Prostate gland (tissue), 2 donors: Measurements from ENCODE around the gene CA5A. TPM values are rescaled to one million over a fixed set of nuclear protein-coding genes. Genes with fewer than 3 reads are reported as not detected.
"Not testable (repeated sequence)": the region's sequence is repeated elsewhere in the genome, so short reads cannot be mapped to it uniquely, and the experiment has no call there.

Experiments used
- DNase-seq: peaks from one replicate; pipeline ENCODE4 v3.0.0-alpha.2; 2019; ENCODE audit warnings: low spot score
- H3K27ac ChIP-seq, 2 donors: fragments of 200-600 bp; sonication (generic); 2 replicates each; pipeline ENCODE4 v1.5.1; 2017 to 2019
- H3K27me3 ChIP-seq: fragments of 200-600 bp; sonication (generic); replicated peaks from 2 replicates; pipeline ENCODE4 v1.5.1; 2019; ENCODE audit not compliant: insufficient read depth
- H3K36me3 ChIP-seq, 2 donors: fragments of 200-600 bp; sonication (generic); 1 replicate in 1 of 2; 2 replicates in 1 of 2; pipeline versions ENCODE4 v1.5.1 to v1.8.1; 2017 to 2019
- H3K4me1 ChIP-seq: fragments of 200-600 bp; sonication (generic); replicated peaks from 2 replicates; pipeline ENCODE4 v1.5.1; 2019
- H3K4me3 ChIP-seq, 2 donors: fragments of 200-600 bp; sonication (generic); 2 replicates each; pipeline ENCODE4 v1.5.1; 2017 to 2019
- H3K9me3 ChIP-seq: fragments of 200-600 bp; sonication (generic); 2 replicates; pipeline ENCODE4 v1.5.1; 2017
- POLR2A ChIP-seq: fragments of 450-650 bp; IDR thresholded peaks from one replicate; pipeline ENCODE4 v1.6.1; 2016; ENCODE audit warnings: antibody characterized with exemption, mild to moderate bottlenecking
- POLR2AphosphoS5 ChIP-seq: sonication (generic); formaldehyde crosslinking; IDR thresholded peaks from one replicate; pipeline ENCODE4 v1.6.1; 2017; ENCODE audit warnings: antibody characterized with exemption
- WGBS: methylation state at CpG from one replicate; pipeline ENCODE4 v1.1.5; 2018; 5-methylcytosine and 5-hydroxymethylcytosine counted together
- intact Hi-C: fragments of 100-400 bp; cut with DNase I; formaldehyde crosslinking; loops from one replicate; pipeline ENCODE4 v1.14.2; 2022
- total RNA-seq, 2 donors: library from RNA; depleted of rRNA; stranded (reverse); fragments of >200 nt; gene quantifications; one replicate each; pipeline ENCODE4 v1.1.0, GENCODE V29; 2016
- TF ChIP-seq, protein P1 (sequence below), 4 experiments: fragments of 200-600 bp in 2 of 4; fragments of 450-650 bp in 2 of 4; sonication (generic) in 2 of 4; IDR thresholded peaks; 1 replicate in 3 of 4; 2 replicates in 1 of 4; pipeline ENCODE4 v1.5.1; 2016 to 2019; ENCODE audit warnings: antibody characterized with exemption in 4 of 4, mild to moderate bottlenecking in 2 of 4, moderate library complexity in 2 of 4

The CA5A gene
- total RNA-seq, result not detected

DNA sequence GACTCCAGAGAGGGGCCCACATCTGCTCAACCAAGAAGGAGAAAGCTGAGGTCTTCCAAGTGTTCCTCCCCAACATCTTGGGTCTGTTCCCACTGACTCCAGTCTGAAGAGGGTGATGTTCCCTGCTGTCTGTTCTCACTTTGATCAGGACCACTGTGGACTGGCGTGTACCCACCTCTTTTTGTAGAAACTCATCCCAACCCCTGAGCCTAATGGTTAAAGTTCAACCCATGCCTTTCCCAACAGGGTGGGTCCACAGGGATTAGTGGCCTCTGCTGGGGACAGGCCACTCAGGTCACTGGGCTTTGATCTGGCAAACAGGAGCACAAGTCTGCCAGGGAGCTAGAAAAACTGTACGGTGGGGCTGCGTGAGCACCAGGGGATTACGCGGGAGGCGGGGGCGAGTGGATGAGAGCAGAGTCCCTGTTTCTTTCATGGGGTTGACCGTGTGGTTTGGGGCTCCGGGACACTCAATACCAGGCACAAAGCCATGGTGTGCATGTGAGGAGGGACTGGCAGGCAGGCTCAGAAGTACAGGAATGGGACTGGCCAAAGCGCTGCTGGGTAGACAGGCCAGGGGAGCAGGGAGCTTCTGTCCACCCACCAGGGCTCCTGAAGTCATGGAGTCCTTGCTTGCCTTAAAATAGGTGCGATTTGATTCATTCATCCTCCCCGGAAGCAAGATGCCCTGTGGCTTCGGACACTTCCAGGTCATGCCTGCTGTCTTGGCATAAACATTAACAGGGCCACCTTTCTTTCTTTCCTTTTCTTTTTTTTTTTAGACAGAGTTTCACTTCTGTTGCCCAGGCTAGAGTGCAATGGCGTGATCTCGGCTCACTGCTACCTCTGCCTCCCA, at the start of gene CA5A:
CA5A (minus strand) TSS at position 155 of the 856 bp plus-strand sequence; CDS start at position 76, 79 bp downstream.
- H3K27ac ChIP-seq, result no peak within 1 kb of the TSS
- no peaks in the 10 kb centered on the region for H3K36me3 ChIP-seq
- no peak for DNase-seq
- 90% methylated on average over 13 of the region's 15 CpGs for WGBS
- TF ChIP-seq POLR2AphosphoS5, result no peak
- TF ChIP-seq, protein P1, sequence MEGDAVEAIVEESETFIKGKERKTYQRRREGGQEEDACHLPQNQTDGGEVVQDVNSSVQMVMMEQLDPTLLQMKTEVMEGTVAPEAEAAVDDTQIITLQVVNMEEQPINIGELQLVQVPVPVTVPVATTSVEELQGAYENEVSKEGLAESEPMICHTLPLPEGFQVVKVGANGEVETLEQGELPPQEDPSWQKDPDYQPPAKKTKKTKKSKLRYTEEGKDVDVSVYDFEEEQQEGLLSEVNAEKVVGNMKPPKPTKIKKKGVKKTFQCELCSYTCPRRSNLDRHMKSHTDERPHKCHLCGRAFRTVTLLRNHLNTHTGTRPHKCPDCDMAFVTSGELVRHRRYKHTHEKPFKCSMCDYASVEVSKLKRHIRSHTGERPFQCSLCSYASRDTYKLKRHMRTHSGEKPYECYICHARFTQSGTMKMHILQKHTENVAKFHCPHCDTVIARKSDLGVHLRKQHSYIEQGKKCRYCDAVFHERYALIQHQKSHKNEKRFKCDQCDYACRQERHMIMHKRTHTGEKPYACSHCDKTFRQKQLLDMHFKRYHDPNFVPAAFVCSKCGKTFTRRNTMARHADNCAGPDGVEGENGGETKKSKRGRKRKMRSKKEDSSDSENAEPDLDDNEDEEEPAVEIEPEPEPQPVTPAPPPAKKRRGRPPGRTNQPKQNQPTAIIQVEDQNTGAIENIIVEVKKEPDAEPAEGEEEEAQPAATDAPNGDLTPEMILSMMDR (IDR thresholded peaks at IDR 0.05), result no peak
- TF ChIP-seq POLR2A, result no peak
- H3K27me3 ChIP-seq, result no peaks in the 10 kb centered on the region
- intact Hi-C loops, result no loop called here
- H3K4me3 ChIP-seq, result no peak within 1 kb of the TSS
- H3K9me3 ChIP-seq, result no peaks in the 10 kb centered on the region
- H3K4me1 ChIP-seq, result no peaks in the 10 kb centered on the region

DNA sequence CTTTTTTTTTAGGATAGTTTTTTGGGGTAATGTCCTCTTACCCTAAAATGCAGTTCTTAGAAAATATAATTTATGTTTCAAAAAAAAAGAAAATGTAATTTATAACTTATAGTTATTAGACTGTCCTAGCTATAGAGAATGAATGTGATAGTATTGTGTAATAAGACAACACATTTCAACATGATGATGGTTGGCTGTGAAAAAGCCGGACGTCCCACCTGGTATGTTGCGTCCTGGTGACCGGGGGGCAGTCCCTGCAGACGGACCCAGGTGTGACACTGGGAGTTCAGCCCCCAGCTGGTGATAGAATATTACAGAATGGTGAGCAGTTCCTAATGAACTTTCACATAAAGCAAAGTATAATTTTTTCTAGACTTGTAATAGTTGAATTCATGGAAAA, 49.2 kb upstream of the CA5A start:
- H3K27me3 ChIP-seq, H3K4me3 ChIP-seq, H3K27ac ChIP-seq, H3K9me3 ChIP-seq, H3K4me1 ChIP-seq, H3K36me3 ChIP-seq, DNase-seq: not testable (repeated sequence)
- WGBS, result 88% methylated on average over 5 of the region's 5 CpGs
- intact Hi-C loops, result loop anchor here (10.0 kb wide), 2 partner anchors 79 to 449 kb away; no protein-coding TSS in a partner anchor

DNA sequence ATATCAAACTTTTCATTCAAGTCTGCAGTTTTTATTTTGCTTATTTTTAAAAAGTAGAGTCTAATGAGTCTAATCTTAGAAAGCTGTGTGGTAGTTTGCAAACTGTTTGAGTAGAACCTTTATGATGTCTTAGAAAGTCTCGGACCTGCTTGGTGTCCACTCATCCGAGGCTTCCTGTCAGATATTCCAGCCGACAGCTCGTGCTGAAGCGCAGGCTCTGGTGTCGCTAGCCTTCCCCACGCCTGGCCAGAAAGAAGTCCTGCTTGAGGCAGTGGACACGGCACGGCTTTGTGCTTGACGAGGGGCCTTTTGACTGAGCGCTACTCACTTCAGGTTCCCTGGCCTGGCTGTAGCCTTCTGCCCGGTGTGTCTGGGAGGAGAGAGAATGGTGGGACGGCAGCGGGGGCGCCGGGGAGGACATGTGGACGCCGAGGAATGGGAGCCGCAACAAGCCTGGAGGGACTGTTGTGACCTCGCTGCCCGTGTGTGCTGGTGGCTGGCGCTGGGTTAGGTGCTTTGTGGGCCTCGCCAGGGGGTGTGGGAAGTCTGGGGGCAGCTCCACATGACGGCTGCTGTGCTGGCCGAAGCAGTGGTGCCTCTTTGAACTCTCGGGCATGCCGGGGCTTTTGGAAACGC, 48.4 kb upstream of the CA5A start:
- intact Hi-C loops, result loop anchor here (5.0 to 10.0 kb wide), 3 partner anchors 80 to 450 kb away; partner anchors contain the start of gene ZNF469
- no peak for DNase-seq
- Histone ChIP-seq H3K9me3 (no peaks in the 10 kb centered on the region), H3K4me1 (no peaks in the 10 kb centered on the region), H3K36me3 (no peaks in the 10 kb centered on the region), H3K4me3 (no peak overlapping the region), H3K27me3 (no peaks in the 10 kb centered on the region), H3K27ac (no peak overlapping the region)
- TF ChIP-seq POLR2A (no peak), POLR2AphosphoS5 (no peak)
- TF ChIP-seq, protein P1 (IDR thresholded peaks at IDR 0.05), result no peak
- 94% methylated on average over 28 of the region's 28 CpGs for WGBS

DNA sequence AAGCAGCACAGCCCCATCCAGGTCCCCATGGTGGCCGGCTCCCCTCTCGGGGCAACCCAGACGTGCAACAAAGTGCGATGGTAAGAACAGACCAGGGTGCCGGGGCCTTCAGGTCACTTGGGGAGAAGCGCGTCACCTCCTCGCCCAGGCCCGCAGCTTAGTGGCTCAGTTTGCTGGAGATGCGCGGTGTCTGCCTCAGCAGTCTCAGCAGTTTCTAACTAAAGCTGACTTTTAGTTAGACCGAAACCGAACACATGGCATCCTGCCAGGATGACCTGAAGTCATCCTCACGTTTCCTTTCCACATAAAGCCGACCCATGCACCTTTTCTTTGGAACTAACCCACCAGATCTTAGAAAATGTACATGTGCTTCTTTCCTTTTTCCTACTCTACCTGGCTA, 47.9 kb upstream of the CA5A start:
- WGBS, result 72% methylated on average over 15 of the region's 15 CpGs
- intact Hi-C loops, result loop anchor here (5.0 to 10.0 kb wide), 3 partner anchors 81 to 451 kb away; partner anchors contain the start of gene ZNF469
- not testable (repeated sequence) for H3K4me3 ChIP-seq, H3K4me1 ChIP-seq, DNase-seq, H3K9me3 ChIP-seq, H3K27ac ChIP-seq, H3K36me3 ChIP-seq, H3K27me3 ChIP-seq

DNA sequence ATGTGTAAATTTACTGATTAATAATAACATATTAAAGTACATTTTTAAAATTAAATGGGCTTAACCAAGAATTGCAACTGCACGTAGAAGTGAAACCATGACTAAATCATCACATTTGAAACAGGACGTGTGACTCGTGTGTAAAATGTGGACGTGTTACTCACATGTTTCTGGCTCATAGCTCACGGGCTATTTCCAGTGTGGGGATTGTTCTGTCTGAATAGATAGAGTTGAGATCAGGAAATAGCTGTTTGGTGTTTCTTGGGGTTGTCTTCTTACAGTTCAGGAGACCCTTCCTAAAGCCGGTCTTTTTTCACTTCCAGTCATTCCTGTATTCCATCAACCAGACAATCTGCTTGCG, 47.4 kb upstream of the CA5A start:
- H3K4me3 ChIP-seq, H3K27me3 ChIP-seq, H3K9me3 ChIP-seq, H3K36me3 ChIP-seq, DNase-seq, H3K27ac ChIP-seq, H3K4me1 ChIP-seq: not testable (repeated sequence)
- 53% methylated on average over 7 of the region's 7 CpGs for WGBS
- intact Hi-C loops, result loop anchor here (5.0 to 10.0 kb wide), 3 partner anchors 81 to 451 kb away; partner anchors contain the start of gene ZNF469

DNA sequence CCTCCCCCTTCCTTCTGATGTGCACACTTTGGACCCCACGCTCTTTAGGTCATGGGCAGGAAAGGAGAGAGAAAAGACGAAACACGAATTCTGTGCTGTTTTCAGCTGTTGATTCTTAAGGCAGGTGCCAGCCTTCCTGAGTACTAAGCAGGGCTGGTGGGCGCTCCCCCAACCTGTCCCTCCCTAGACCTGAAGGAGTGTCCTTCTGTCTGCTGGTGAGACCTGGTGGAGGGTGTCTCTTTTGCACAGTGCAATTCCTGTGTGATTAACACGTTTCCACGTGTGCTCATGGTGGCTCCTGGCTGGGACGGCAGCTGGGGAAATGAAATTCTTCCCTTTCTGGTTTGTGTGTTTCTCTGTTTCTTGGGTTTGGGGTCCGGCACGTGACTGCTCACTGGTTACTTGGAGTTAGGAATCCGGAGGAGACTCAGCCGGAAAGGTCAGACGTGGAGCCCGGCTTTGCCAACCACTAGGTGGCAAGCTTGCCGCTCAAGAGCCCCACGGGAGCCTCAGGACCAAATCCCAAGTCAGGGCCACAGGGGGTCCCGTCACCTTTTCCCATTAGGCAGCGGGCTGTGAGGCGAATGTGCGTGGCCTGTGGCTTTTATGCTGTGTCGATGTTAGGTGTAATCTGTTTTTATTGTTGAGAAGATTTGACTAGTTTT, 46.9 kb upstream of the CA5A start:
- H3K27ac ChIP-seq, H3K4me1 ChIP-seq, H3K4me3 ChIP-seq, H3K27me3 ChIP-seq, DNase-seq, H3K9me3 ChIP-seq, H3K36me3 ChIP-seq: not testable (repeated sequence)
- WGBS, result 34% methylated on average over 19 of the region's 20 CpGs
- intact Hi-C loops, result loop anchor here (5.0 to 10.0 kb wide), 3 partner anchors 82 to 452 kb away; partner anchors contain the start of gene ZNF469
- TF ChIP-seq, protein P1 (IDR thresholded peaks at IDR 0.05), result peak in 2 of 4 experiments; percentile 6 to 33
